ENCODE results near the gene MAP2K2.
"Not testable (repeated sequence)": the region's sequence is repeated elsewhere in the genome, so short reads cannot be mapped to it uniquely, and the experiment has no call there.

Gene MAP2K2

GRCh38 chr19:4127322-4127721 lies 3.4 kb upstream of the MAP2K2 start:
- not testable (repeated sequence) for H3K9me3 ChIP-seq (replicated peaks; ENCODE audit: low read length); H3K36me3 ChIP-seq (ENCODE audit: insufficient read depth, low read length); H3K4me2 ChIP-seq (ENCODE audit: low read length); H3K27me3 ChIP-seq (ENCODE audit: control insufficient read depth, insufficient read depth, low read length); H3K4me3 ChIP-seq (ENCODE audit: low read length); H3K9ac ChIP-seq (ENCODE audit: low read depth, low read length)
- H3K4me1 ChIP-seq (ENCODE audit: control insufficient read depth, insufficient read depth, low read length), result peaks cover 28% of the 10 kb centered on the region

GRCh38 chr19:4124638-4125037 lies 716 bp upstream of the MAP2K2 start:
- peak overlapping the region; percentile 83 for H3K9ac ChIP-seq (ENCODE audit: low read depth, low read length)
- peak overlapping the region; percentile 86 for H3K4me3 ChIP-seq (ENCODE audit: low read length)
- peaks cover 5% of the 10 kb centered on the region for H3K36me3 ChIP-seq (ENCODE audit: insufficient read depth, low read length)
- H3K4me1 ChIP-seq (ENCODE audit: control insufficient read depth, insufficient read depth, low read length), result peaks cover 24% of the 10 kb centered on the region
- no peaks in the 10 kb centered on the region for H3K27me3 ChIP-seq (ENCODE audit: control insufficient read depth, insufficient read depth, low read length)
- no peaks in the 10 kb centered on the region for H3K9me3 ChIP-seq (replicated peaks; ENCODE audit: low read length)
- H3K4me2 ChIP-seq (ENCODE audit: low read length), result peak overlapping the region; percentile 91

GRCh38 chr19:4122480-4122879 lies 1.4 kb downstream of the MAP2K2 start:
- Histone ChIP-seq H3K4me2 (ENCODE audit: low read length) (peak overlapping the region; percentile 89), H3K9me3 (replicated peaks; ENCODE audit: low read length) (no peaks in the 10 kb centered on the region), H3K4me1 (ENCODE audit: control insufficient read depth, insufficient read depth, low read length) (peaks cover 24% of the 10 kb centered on the region), H3K9ac (ENCODE audit: low read depth, low read length) (peak overlapping the region; percentile 83), H3K27me3 (ENCODE audit: control insufficient read depth, insufficient read depth, low read length) (no peaks in the 10 kb centered on the region), H3K4me3 (ENCODE audit: low read length) (peak overlapping the region; percentile 86), H3K36me3 (ENCODE audit: insufficient read depth, low read length) (peaks cover 17% of the 10 kb centered on the region)

- Histone ChIP-seq H3K36me3 (ENCODE audit: insufficient read depth, low read length) (peaks cover 22% of the 10 kb centered on the region), H3K4me2 (ENCODE audit: low read length) (no peak overlapping the region), H3K4me1 (ENCODE audit: control insufficient read depth, insufficient read depth, low read length) (peaks cover 24% of the 10 kb centered on the region), H3K4me3 (ENCODE audit: low read length) (no peak overlapping the region), H3K27me3 (ENCODE audit: control insufficient read depth, insufficient read depth, low read length) (no peaks in the 10 kb centered on the region), H3K9ac (ENCODE audit: low read depth, low read length) (no peak overlapping the region), H3K9me3 (replicated peaks; ENCODE audit: low read length) (no peaks in the 10 kb centered on the region)
These were observed 2.1 kb downstream of the MAP2K2 start for GRCh38 chr19:4121815-4122214.

GRCh38 chr19:4121273-4121612 lies 2.7 kb downstream of the MAP2K2 start:
- Histone ChIP-seq H3K4me3 (ENCODE audit: low read length) (peak overlapping the region; percentile 39), H3K4me1 (ENCODE audit: control insufficient read depth, insufficient read depth, low read length) (peaks cover 24% of the 10 kb centered on the region), H3K4me2 (ENCODE audit: low read length) (peak overlapping the region; percentile 6), H3K9me3 (replicated peaks; ENCODE audit: low read length) (no peaks in the 10 kb centered on the region), H3K9ac (ENCODE audit: low read depth, low read length) (no peak overlapping the region), H3K36me3 (ENCODE audit: insufficient read depth, low read length) (peaks cover 27% of the 10 kb centered on the region), H3K27me3 (ENCODE audit: control insufficient read depth, insufficient read depth, low read length) (no peaks in the 10 kb centered on the region)

- peaks cover 32% of the 10 kb centered on the region for H3K36me3 ChIP-seq (ENCODE audit: insufficient read depth, low read length)
- no peaks in the 10 kb centered on the region for H3K27me3 ChIP-seq (ENCODE audit: control insufficient read depth, insufficient read depth, low read length)
These were observed 3.2 kb downstream of the MAP2K2 start for GRCh38 chr19:4120559-4121272.

GRCh38 chr19:4119763-4120162 lies 4.2 kb downstream of the MAP2K2 start:
- no peak overlapping the region for H3K4me2 ChIP-seq (ENCODE audit: low read length)
- H3K9ac ChIP-seq (ENCODE audit: low read depth, low read length), result no peak overlapping the region
- H3K4me3 ChIP-seq (ENCODE audit: low read length), result no peak overlapping the region
- peaks cover 41% of the 10 kb centered on the region for H3K36me3 ChIP-seq (ENCODE audit: insufficient read depth, low read length)
- H3K9me3 ChIP-seq (replicated peaks; ENCODE audit: low read length), result no peaks in the 10 kb centered on the region
- no peaks in the 10 kb centered on the region for H3K27me3 ChIP-seq (ENCODE audit: control insufficient read depth, insufficient read depth, low read length)
- peaks cover 23% of the 10 kb centered on the region for H3K4me1 ChIP-seq (ENCODE audit: control insufficient read depth, insufficient read depth, low read length)

More at GRCh38 chr19:4120559-4121272, 3.2 kb downstream of the MAP2K2 start:
- Histone ChIP-seq H3K9ac (ENCODE audit: low read depth, low read length) (no peak overlapping the region), H3K4me2 (ENCODE audit: low read length) (peak overlapping the region; percentile 6), H3K9me3 (replicated peaks; ENCODE audit: low read length) (no peaks in the 10 kb centered on the region), H3K4me3 (ENCODE audit: low read length) (peak overlapping the region; percentile 39), H3K4me1 (ENCODE audit: control insufficient read depth, insufficient read depth, low read length) (peaks cover 24% of the 10 kb centered on the region)

- Histone ChIP-seq H3K9ac (ENCODE audit: low read depth, low read length) (no peak overlapping the region), H3K4me3 (ENCODE audit: low read length) (no peak overlapping the region), H3K4me1 (ENCODE audit: control insufficient read depth, insufficient read depth, low read length) (peaks cover 10% of the 10 kb centered on the region), H3K9me3 (replicated peaks; ENCODE audit: low read length) (no peaks in the 10 kb centered on the region), H3K36me3 (ENCODE audit: insufficient read depth, low read length) (peaks cover 66% of the 10 kb centered on the region), H3K27me3 (ENCODE audit: control insufficient read depth, insufficient read depth, low read length) (no peaks in the 10 kb centered on the region), H3K4me2 (ENCODE audit: low read length) (no peak overlapping the region)
These were observed 8.0 kb downstream of the MAP2K2 start for GRCh38 chr19:4115818-4116385.

- H3K36me3 ChIP-seq (ENCODE audit: insufficient read depth, low read length), result peaks cover 72% of the 10 kb centered on the region
- H3K27me3 ChIP-seq (ENCODE audit: control insufficient read depth, insufficient read depth, low read length), result no peaks in the 10 kb centered on the region
- no peak overlapping the region for H3K4me3 ChIP-seq (ENCODE audit: low read length)
- H3K4me1 ChIP-seq (ENCODE audit: control insufficient read depth, insufficient read depth, low read length), result peaks cover 3% of the 10 kb centered on the region
- no peak overlapping the region for H3K4me2 ChIP-seq (ENCODE audit: low read length)
- no peaks in the 10 kb centered on the region for H3K9me3 ChIP-seq (replicated peaks; ENCODE audit: low read length)
- no peak overlapping the region for H3K9ac ChIP-seq (ENCODE audit: low read depth, low read length)
These were observed 8.7 kb downstream of the MAP2K2 start for GRCh38 chr19:4115050-4115817.

GRCh38 chr19:4114181-4114580 lies 9.7 kb downstream of the MAP2K2 start:
- Histone ChIP-seq H3K4me1 (ENCODE audit: control insufficient read depth, insufficient read depth, low read length) (no peaks in the 10 kb centered on the region), H3K36me3 (ENCODE audit: insufficient read depth, low read length) (peaks cover 73% of the 10 kb centered on the region), H3K4me2 (ENCODE audit: low read length) (no peak overlapping the region), H3K27me3 (ENCODE audit: control insufficient read depth, insufficient read depth, low read length) (no peaks in the 10 kb centered on the region), H3K9me3 (replicated peaks; ENCODE audit: low read length) (no peaks in the 10 kb centered on the region), H3K4me3 (ENCODE audit: low read length) (no peak overlapping the region), H3K9ac (ENCODE audit: low read depth, low read length) (no peak overlapping the region)

- no peaks in the 10 kb centered on the region for H3K4me1 ChIP-seq (ENCODE audit: control insufficient read depth, insufficient read depth, low read length)
- no peaks in the 10 kb centered on the region for H3K27me3 ChIP-seq (ENCODE audit: control insufficient read depth, insufficient read depth, low read length)
- H3K4me3 ChIP-seq (ENCODE audit: low read length), result no peak overlapping the region
- H3K36me3 ChIP-seq (ENCODE audit: insufficient read depth, low read length), result peaks cover 77% of the 10 kb centered on the region
- no peak overlapping the region for H3K4me2 ChIP-seq (ENCODE audit: low read length)
- H3K9ac ChIP-seq (ENCODE audit: low read depth, low read length), result no peak overlapping the region
- H3K9me3 ChIP-seq (replicated peaks; ENCODE audit: low read length), result no peaks in the 10 kb centered on the region
These were observed 10.4 kb downstream of the MAP2K2 start for GRCh38 chr19:4113398-4114088.
